ENCODE data around the gene COL21A1. TPM values are rescaled to one million over a fixed set of nuclear protein-coding genes. Genes with fewer than 3 reads are reported as not detected.

Gene COL21A1
- total RNA-seq, 2 experiments from 2014 or later: not detected

GRCh38 chr6:56047931-56048540 lies 199.3 kb downstream of the COL21A1 start:
- no peak for DNase-seq
- Mint-ChIP-seq H3K4me1 (ENCODE audit: low read depth) (no peaks in the 10 kb centered on the region), H3K27ac (no peak overlapping the region), H3K9me3 (peaks cover 2% of the 10 kb centered on the region), H3K27me3 (no peaks in the 10 kb centered on the region), H3K36me3 (no peaks in the 10 kb centered on the region), H3K4me3 (no peak overlapping the region)
- intact Hi-C loops (cut with micrococcal nuclease): no loop called here
- CTCF ChIA-PET: no interaction called here
- POLR2A ChIA-PET: no interaction called here

- Mint-ChIP-seq H3K27ac (no peak overlapping the region), H3K27me3 (no peaks in the 10 kb centered on the region), H3K4me3 (no peak overlapping the region), H3K4me1 (ENCODE audit: low read depth) (no peaks in the 10 kb centered on the region), H3K9me3 (no peaks in the 10 kb centered on the region), H3K36me3 (no peaks in the 10 kb centered on the region)
- intact Hi-C loops (cut with micrococcal nuclease): no loop called here
- ChIA-PET POLR2A (no interaction called here), CTCF (no interaction called here)
- DNase-seq: no peak
Measured at GRCh38 chr6:56046576-56046975, 200.8 kb downstream of the COL21A1 start.

- Mint-ChIP-seq H3K4me1 (ENCODE audit: low read depth) (no peaks in the 10 kb centered on the region), H3K9me3 (peaks cover 4% of the 10 kb centered on the region), H3K4me3 (no peak overlapping the region), H3K36me3 (no peaks in the 10 kb centered on the region), H3K27ac (no peak overlapping the region), H3K27me3 (no peaks in the 10 kb centered on the region)
- ChIA-PET CTCF (no interaction called here), POLR2A (no interaction called here)
- DNase-seq: no peak
- intact Hi-C loops (cut with micrococcal nuclease): no loop called here
Measured at GRCh38 chr6:56043761-56044160, 203.6 kb downstream of the COL21A1 start.

- POLR2A ChIA-PET: no interaction called here
- H3K4me1 Mint-ChIP-seq (ENCODE audit: low read depth): no peaks in the 10 kb centered on the region
- H3K27me3 Mint-ChIP-seq: no peaks in the 10 kb centered on the region
- H3K36me3 Mint-ChIP-seq: no peaks in the 10 kb centered on the region
- no peak overlapping the region for H3K27ac Mint-ChIP-seq
- peaks cover 4% of the 10 kb centered on the region for H3K9me3 Mint-ChIP-seq
- CTCF ChIA-PET: no interaction called here
- DNase-seq: no peak
- no peak overlapping the region for H3K4me3 Mint-ChIP-seq
- intact Hi-C loops (cut with micrococcal nuclease): no loop called here
Measured at GRCh38 chr6:56043076-56043475, 204.3 kb downstream of the COL21A1 start.

GRCh38 chr6:56041591-56041990 lies 205.8 kb downstream of the COL21A1 start:
- Mint-ChIP-seq H3K27me3 (no peaks in the 10 kb centered on the region), H3K4me1 (ENCODE audit: low read depth) (no peaks in the 10 kb centered on the region), H3K9me3 (peaks cover 4% of the 10 kb centered on the region), H3K36me3 (no peaks in the 10 kb centered on the region), H3K27ac (no peak overlapping the region), H3K4me3 (no peak overlapping the region)
- DNase-seq: no peak
- intact Hi-C loops (cut with micrococcal nuclease): no loop called here
- POLR2A ChIA-PET: no interaction called here
- CTCF ChIA-PET: no interaction called here

GRCh38 chr6:56040889-56041301 lies 206.5 kb downstream of the COL21A1 start:
- DNase-seq: no peak
- Mint-ChIP-seq H3K27me3 (no peaks in the 10 kb centered on the region), H3K4me3 (no peak overlapping the region), H3K36me3 (no peaks in the 10 kb centered on the region), H3K9me3 (peaks cover 4% of the 10 kb centered on the region), H3K4me1 (ENCODE audit: low read depth) (no peaks in the 10 kb centered on the region), H3K27ac (no peak overlapping the region)
- POLR2A ChIA-PET: no interaction called here
- CTCF ChIA-PET: no interaction called here
- intact Hi-C loops (cut with micrococcal nuclease): no loop called here

GRCh38 chr6:56040223-56040622 lies 207.2 kb downstream of the COL21A1 start:
- Mint-ChIP-seq H3K4me1 (ENCODE audit: low read depth) (no peaks in the 10 kb centered on the region), H3K27me3 (no peaks in the 10 kb centered on the region), H3K4me3 (no peak overlapping the region), H3K27ac (no peak overlapping the region), H3K36me3 (no peaks in the 10 kb centered on the region), H3K9me3 (peaks cover 4% of the 10 kb centered on the region)
- intact Hi-C loops (cut with micrococcal nuclease): no loop called here
- CTCF ChIA-PET: no interaction called here
- POLR2A ChIA-PET: no interaction called here
- no peak for DNase-seq

GRCh38 chr6:56038764-56039163 lies 208.6 kb downstream of the COL21A1 start:
- ChIA-PET CTCF (no interaction called here), POLR2A (no interaction called here)
- no peak overlapping the region for H3K27ac Mint-ChIP-seq
- peaks cover 4% of the 10 kb centered on the region for H3K9me3 Mint-ChIP-seq
- no peaks in the 10 kb centered on the region for H3K4me1 Mint-ChIP-seq (ENCODE audit: low read depth)
- DNase-seq: no peak
- intact Hi-C loops (cut with micrococcal nuclease): no loop called here
- no peaks in the 10 kb centered on the region for H3K36me3 Mint-ChIP-seq
- no peaks in the 10 kb centered on the region for H3K27me3 Mint-ChIP-seq
- H3K4me3 Mint-ChIP-seq: no peak overlapping the region

GRCh38 chr6:56037601-56038000 lies 209.8 kb downstream of the COL21A1 start:
- no peaks in the 10 kb centered on the region for H3K36me3 Mint-ChIP-seq

GRCh38 chr6:56036916-56037600 lies 210.3 kb downstream of the COL21A1 start:
- DNase-seq: no peak
- Mint-ChIP-seq H3K4me3 (no peak overlapping the region), H3K36me3 (no peaks in the 10 kb centered on the region), H3K4me1 (ENCODE audit: low read depth) (no peaks in the 10 kb centered on the region), H3K27ac (no peak overlapping the region), H3K27me3 (no peaks in the 10 kb centered on the region), H3K9me3 (peaks cover 6% of the 10 kb centered on the region)
- ChIA-PET POLR2A (no interaction called here), CTCF (no interaction called here)
- intact Hi-C loops (cut with micrococcal nuclease): no loop called here

More at GRCh38 chr6:56037601-56038000, 209.8 kb downstream of the COL21A1 start:
- Mint-ChIP-seq H3K27ac (no peak overlapping the region), H3K27me3 (no peaks in the 10 kb centered on the region), H3K9me3 (peaks cover 4% of the 10 kb centered on the region), H3K4me3 (no peak overlapping the region), H3K4me1 (ENCODE audit: low read depth) (no peaks in the 10 kb centered on the region)
- no peak for DNase-seq
- POLR2A ChIA-PET: no interaction called here
- intact Hi-C loops (cut with micrococcal nuclease): no loop called here
- CTCF ChIA-PET: no interaction called here

- H3K4me3 Mint-ChIP-seq: no peak overlapping the region
Measured at GRCh38 chr6:56033401-56033800, 214.0 kb downstream of the COL21A1 start.

GRCh38 chr6:56032715-56033260 lies 214.6 kb downstream of the COL21A1 start:
- H3K9me3 Mint-ChIP-seq: peaks cover 3% of the 10 kb centered on the region
- intact Hi-C loops (cut with micrococcal nuclease): no loop called here
- H3K27me3 Mint-ChIP-seq: no peaks in the 10 kb centered on the region
- H3K36me3 Mint-ChIP-seq: no peaks in the 10 kb centered on the region
- DNase-seq: no peak
- H3K4me3 Mint-ChIP-seq: no peak overlapping the region
- CTCF ChIA-PET: no interaction called here
- POLR2A ChIA-PET: no interaction called here
- H3K4me1 Mint-ChIP-seq (ENCODE audit: low read depth): no peaks in the 10 kb centered on the region
- H3K27ac Mint-ChIP-seq: no peak overlapping the region

More at GRCh38 chr6:56033401-56033800, 214.0 kb downstream of the COL21A1 start:
- Mint-ChIP-seq H3K9me3 (peaks cover 3% of the 10 kb centered on the region), H3K27ac (no peak overlapping the region), H3K4me1 (ENCODE audit: low read depth) (no peaks in the 10 kb centered on the region), H3K36me3 (no peaks in the 10 kb centered on the region), H3K27me3 (no peaks in the 10 kb centered on the region)
- CTCF ChIA-PET: no interaction called here
- intact Hi-C loops (cut with micrococcal nuclease): no loop called here
- POLR2A ChIA-PET: no interaction called here
- DNase-seq: no peak

- Mint-ChIP-seq H3K36me3 (no peaks in the 10 kb centered on the region), H3K27me3 (no peaks in the 10 kb centered on the region), H3K4me1 (ENCODE audit: low read depth) (no peaks in the 10 kb centered on the region), H3K27ac (no peak overlapping the region), H3K9me3 (peaks cover 3% of the 10 kb centered on the region), H3K4me3 (no peak overlapping the region)
- CTCF ChIA-PET: no interaction called here
- DNase-seq: no peak
- POLR2A ChIA-PET: no interaction called here
- intact Hi-C loops (cut with micrococcal nuclease): no loop called here
Measured at GRCh38 chr6:56027865-56028264, 219.5 kb downstream of the COL21A1 start.

Measured in activated CD4-positive, alpha-beta memory T cell treated with anti-CD3 and anti-CD28 coated beads for 36 hours (primary cell).